Endothelial cell of umbilical vein (primary cell): ENCODE measurements around the gene DMTF1. TPM values are rescaled to one million over a fixed set of nuclear protein-coding genes. Genes with fewer than 3 reads are reported as not detected.

Experiments used
- BruUV-seq: library from RNA; stranded (reverse); fragments of 400-500 nt; replicated peaks from 2 replicates; lab custom pipeline; 2021; lab: Mats Ljungman, UMichigan
- CTCF ChIA-PET: fragments of 300-600, 350-600 bp; sonication (Branson Sonifier 250); formaldehyde crosslinking; loops from one replicate; lab custom pipeline; 2021; ENCODE audit warnings: antibody characterized with exemption, inconsistent platforms; lab: Charles Lee
- POLR2A ChIA-PET: fragments of 300-600, 350-600 bp; sonication (Branson Sonifier 250); formaldehyde crosslinking; loops from one replicate; lab custom pipeline; 2021; ENCODE audit warnings: antibody characterized with exemption, inconsistent platforms; lab: Charles Lee
- DNase-seq: peaks from one replicate; pipeline ENCODE4 v3.0.0-alpha.2; 2011; ENCODE audit warnings: low read depth, low spot score
- FAIRE-seq: peaks from 2 replicates; lab custom pipeline; 2011; peaks lifted over from hg19 to GRCh38; lab: Jason Lieb, UNC
- H2AFZ ChIP-seq: 2 replicates; pipeline ENCODE4 v1.6.0; 2012; ENCODE audit warnings: low read depth, low read length, control low read depth, inconsistent platforms
- H3K27ac ChIP-seq: 2 replicates; pipeline ENCODE4 v1.5.1; 2011; ENCODE audit warnings: low read depth, mild to moderate bottlenecking, control low read depth, low read length, moderate library complexity; ENCODE audit not compliant: insufficient read depth
- H3K27me3 ChIP-seq, 2 experiments: 2 replicates each; pipeline versions ENCODE4 v1.6.0 to v1.6.1; 2011; ENCODE audit warnings: low read length in 2 of 2, mixed read lengths in 1 of 2; ENCODE audit not compliant: control insufficient read depth in 2 of 2, insufficient read depth in 2 of 2
- H3K36me3 ChIP-seq, 2 experiments: 2 replicates in 1 of 2; 3 replicates in 1 of 2; pipeline ENCODE4 v1.5.1; 2011; ENCODE audit warnings: low read length in 2 of 2, mild to moderate bottlenecking in 1 of 2, moderate library complexity in 1 of 2; ENCODE audit not compliant: control insufficient read depth in 2 of 2, insufficient read depth in 2 of 2; ENCODE audit errors: extremely low read depth in 1 of 2
- H3K4me1 ChIP-seq: 3 replicates; pipeline ENCODE4 v1.5.1; 2011; ENCODE audit warnings: mild to moderate bottlenecking, low read length; ENCODE audit not compliant: control insufficient read depth, insufficient read depth; ENCODE audit errors: extremely low read depth
- H3K4me2 ChIP-seq: 2 replicates; pipeline ENCODE4 v1.6.1; 2011; ENCODE audit warnings: low read length, control low read depth, mixed read lengths; ENCODE audit not compliant: insufficient read depth
- H3K4me3 ChIP-seq, 3 experiments: fragments of 200-600 bp in 1 of 3; sonication (generic), shearing (Covaris generic) in 1 of 3; replicated peaks in 1 of 3; 2 replicates each; pipeline ENCODE4 v1.5.1; 2011 to 2016; ENCODE audit warnings: control low read depth in 3 of 3, low read length in 3 of 3, mild to moderate bottlenecking in 2 of 3, inconsistent platforms in 1 of 3, low read depth in 1 of 3, moderate library complexity in 1 of 3; ENCODE audit not compliant: insufficient read depth in 1 of 3
- H3K79me2 ChIP-seq: 2 replicates; pipeline ENCODE4 v1.6.0; 2012; ENCODE audit warnings: low read length, inconsistent platforms; ENCODE audit not compliant: control insufficient read depth, insufficient read depth
- H3K9ac ChIP-seq: replicated peaks from 2 replicates; pipeline ENCODE3; 2011; ENCODE audit warnings: low read length, control low read depth; ENCODE audit not compliant: insufficient read depth; ENCODE audit errors: extremely low read depth
- H3K9me1 ChIP-seq: replicated peaks from 3 replicates; pipeline ENCODE4 v1.6.0; 2011; ENCODE audit warnings: mild to moderate bottlenecking, low read length; ENCODE audit not compliant: control insufficient read depth, insufficient read depth; ENCODE audit errors: extremely low read depth
- H3K9me3 ChIP-seq: replicated peaks from 2 replicates; pipeline ENCODE4 v1.5.1; 2012; ENCODE audit warnings: low read length, inconsistent platforms; ENCODE audit not compliant: control insufficient read depth, insufficient read depth
- H4K20me1 ChIP-seq: replicated peaks from 2 replicates; pipeline ENCODE3; 2011; ENCODE audit warnings: mild to moderate bottlenecking, low read length; ENCODE audit not compliant: control insufficient read depth, insufficient read depth; ENCODE audit errors: extremely low read depth
- FOS ChIP-seq: IDR thresholded peaks from 2 replicates; pipeline ENCODE4 v1.6.1; 2011; ENCODE audit warnings: mild to moderate bottlenecking, low read length, moderate library complexity, borderline replicate concordance; ENCODE audit not compliant: insufficient read depth
- POLR2A ChIP-seq: IDR thresholded peaks from 2 replicates; pipeline ENCODE4 v1.6.1; 2012; ENCODE audit warnings: low read depth, mild to moderate bottlenecking, control low read depth, low read length
- POLR2AphosphoS5 ChIP-seq: IDR thresholded peaks from 2 replicates; pipeline ENCODE4 v1.6.1; 2012; ENCODE audit warnings: low read depth, mild to moderate bottlenecking, control low read depth, low read length, moderate library complexity; ENCODE audit not compliant: insufficient read depth
- dilution Hi-C: fragments of 300-500 bp; cut with MboI; formaldehyde crosslinking; loops from one replicate; pipeline ENCODE4 v1.15.0; 2019; ENCODE audit warnings: low sequenced_read_pairs; ENCODE audit not compliant: extremely low pct_ligation_motif_present
- intact Hi-C: fragments of 100-400 bp; cut with micrococcal nuclease; formaldehyde crosslinking; loops from one replicate; pipeline ENCODE4 v1.10.0; 2022
- polyA plus RNA-seq, 4 experiments: library from polyadenylated mRNA; depleted of rRNA in 3 of 4; stranded (reverse) in 3 of 4; unstranded in 1 of 4; fragments of >200 nt; gene quantifications; 2 replicates each; pipeline versions ENCODE4 v1.2.1 to v1.2.3, GENCODE V29; 2011 to 2012; ENCODE audit warnings: missing spikeins in 1 of 4
- total RNA-seq: library from RNA; stranded (reverse); gene quantifications from 2 replicates; pipeline ENCODE4 v1.2.3, GENCODE V29; 2021
- TF ChIP-seq, protein P1 (sequence below), 2 donors: IDR thresholded peaks; 1 replicate in 1 of 2; 2 replicates in 1 of 2; pipeline ENCODE4 v1.5.1; 2011; ENCODE audit warnings: low read length in 2 of 2, mild to moderate bottlenecking in 2 of 2, moderate library complexity in 2 of 2, control low read depth in 1 of 2, inconsistent platforms in 1 of 2, low read depth in 1 of 2; ENCODE audit not compliant: insufficient read depth in 1 of 2; ENCODE audit errors: extremely low read depth in 1 of 2
- TF ChIP-seq, protein P2 (sequence below): IDR thresholded peaks from 2 replicates; pipeline ENCODE4 v1.6.1; 2011; ENCODE audit not compliant: insufficient read depth, insufficient read length

Gene DMTF1
- total and polyA plus RNA-seq, 2 donors (not counting 3 experiments of a cell fraction or from before 2014, with no cell fraction given), result 78.5 to 100.0 TPM

DNA sequence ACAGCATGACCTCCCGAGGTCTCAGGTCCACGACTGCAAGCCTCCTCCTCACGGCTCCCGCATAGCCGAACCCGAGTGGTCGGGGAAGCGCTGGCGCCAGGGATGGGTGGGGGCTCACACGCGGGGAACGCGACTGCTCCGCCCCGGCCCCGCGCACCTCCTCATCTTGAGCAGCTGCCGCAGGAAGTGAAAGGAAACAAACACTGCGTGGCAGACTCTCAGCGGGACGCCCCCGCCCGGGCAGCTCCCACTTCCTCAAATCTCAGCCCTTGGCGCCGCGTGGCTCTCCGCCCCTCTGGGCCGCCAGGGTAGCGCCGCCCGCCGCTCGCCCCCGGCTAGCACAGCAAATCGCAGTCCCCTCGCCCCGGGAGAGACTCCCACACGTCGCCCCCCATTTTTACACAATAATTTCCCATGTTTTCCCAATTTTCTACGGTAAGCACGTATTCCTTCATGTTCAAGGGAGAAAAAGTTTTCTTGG is 67.3 kb downstream of the DMTF1 start, which contains the start of gene TMEM243:
Gene TMEM243 (minus strand): TSS at position 188 of the 481 bp plus-strand sequence. CDS start 229 bp downstream, outside the sequence.
- Histone ChIP-seq H3K36me3 (no peaks in the 10 kb centered on the region), H4K20me1 (no peaks in the 10 kb centered on the region), H3K27ac (peak within 1 kb of the TSS; percentile 59), H3K9ac (peak within 1 kb of the TSS; percentile 91), H3K79me2 (peaks cover 17% of the 10 kb centered on the region), H3K9me3 (no peaks in the 10 kb centered on the region), H3K27me3 (peaks cover 3 to 13% of the 10 kb centered on the region in 2 experiments), H3K4me3 (peak within 1 kb of the TSS; percentile 32 to 76 (median 63)), H3K4me1 (peaks cover 18% of the 10 kb centered on the region), H3K9me1 (no peaks in the 10 kb centered on the region), H3K4me2 (peak within 1 kb of the TSS; percentile 79), H2AFZ (peak within 1 kb of the TSS; percentile 75)
- no TSS peak for BruUV-seq
- DNase-seq (peak; percentile 87), FAIRE-seq (peak; percentile 84)
- TF ChIP-seq FOS, result no peak
- TF ChIP-seq, protein P1, sequence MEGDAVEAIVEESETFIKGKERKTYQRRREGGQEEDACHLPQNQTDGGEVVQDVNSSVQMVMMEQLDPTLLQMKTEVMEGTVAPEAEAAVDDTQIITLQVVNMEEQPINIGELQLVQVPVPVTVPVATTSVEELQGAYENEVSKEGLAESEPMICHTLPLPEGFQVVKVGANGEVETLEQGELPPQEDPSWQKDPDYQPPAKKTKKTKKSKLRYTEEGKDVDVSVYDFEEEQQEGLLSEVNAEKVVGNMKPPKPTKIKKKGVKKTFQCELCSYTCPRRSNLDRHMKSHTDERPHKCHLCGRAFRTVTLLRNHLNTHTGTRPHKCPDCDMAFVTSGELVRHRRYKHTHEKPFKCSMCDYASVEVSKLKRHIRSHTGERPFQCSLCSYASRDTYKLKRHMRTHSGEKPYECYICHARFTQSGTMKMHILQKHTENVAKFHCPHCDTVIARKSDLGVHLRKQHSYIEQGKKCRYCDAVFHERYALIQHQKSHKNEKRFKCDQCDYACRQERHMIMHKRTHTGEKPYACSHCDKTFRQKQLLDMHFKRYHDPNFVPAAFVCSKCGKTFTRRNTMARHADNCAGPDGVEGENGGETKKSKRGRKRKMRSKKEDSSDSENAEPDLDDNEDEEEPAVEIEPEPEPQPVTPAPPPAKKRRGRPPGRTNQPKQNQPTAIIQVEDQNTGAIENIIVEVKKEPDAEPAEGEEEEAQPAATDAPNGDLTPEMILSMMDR (IDR thresholded peaks at IDR 0.05; ENCODE audit: extremely low read depth in 1 of 2, insufficient read depth in 1 of 2, low read depth in 1 of 2, low read length in 2 of 2), result peak in 1 of 2 donors; percentile 8
- TF ChIP-seq POLR2AphosphoS5, result peak; percentile 72
- peak; percentile 35 for TF ChIP-seq POLR2A
- TF ChIP-seq, protein P2, sequence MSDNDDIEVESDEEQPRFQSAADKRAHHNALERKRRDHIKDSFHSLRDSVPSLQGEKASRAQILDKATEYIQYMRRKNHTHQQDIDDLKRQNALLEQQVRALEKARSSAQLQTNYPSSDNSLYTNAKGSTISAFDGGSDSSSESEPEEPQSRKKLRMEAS, result peak; percentile 9
- dilution Hi-C loops (no loop called here), intact Hi-C loops (loop anchor here (1.0 to 5.0 kb wide), 6 partner anchors 18 to 657 kb away; partner anchors contain the start of genes DBF4, DMTF1, ELAPOR2 and SLC25A40)
- CTCF ChIA-PET, result interaction anchor here (1.0 to 2.2 kb wide), 12 partner anchors 10 to 314 kb away, joined by 3 to 9 read pairs (median 4); partner anchors contain the start of gene DMTF1
- POLR2A ChIA-PET, result interaction anchor here (1.1 to 2.7 kb wide), 4 partner anchors 21 to 68 kb away, joined by 3 to 15 read pairs (median 4); partner anchors contain the start of gene DMTF1
